ENCODE data around the gene SLC2A13.

GRCh38 chr12:39966721-39967120 is 139.2 kb downstream of the SLC2A13 start:
- TF ChIP-seq CTCF (conservative IDR thresholded peaks at IDR 0.05 in 1 of 2, IDR thresholded peaks at IDR 0.05 in 1 of 2; ENCODE audit: low read depth in 1 of 2, low read length in 2 of 2) (no peak), EZH2 (IDR thresholded peaks at IDR 0.05; ENCODE audit: low read length, missing control alignments) (no peak)
